IMR-90 (cell line): ENCODE measurements around the gene BMX. TPM values are rescaled to one million over a fixed set of nuclear protein-coding genes. Genes with fewer than 3 reads are reported as not detected.

Experiments
- ATAC-seq: fragments of 200-7000 bp; cut with Tn5 transposase; 2 replicates; pipeline ENCODE4 v1.9.1; 2020; ENCODE audit warnings: low read depth, mild to moderate bottlenecking, moderate library complexity
- BruUV-seq: library from RNA; stranded (reverse); fragments of 400-500 nt; replicated peaks from 2 replicates; lab custom pipeline; 2021; lab: Mats Ljungman, UMichigan
- CTCF ChIA-PET: fragments of 300-600 bp; formaldehyde crosslinking; extraction: SDS; loops from one replicate; lab custom pipeline; 2021; ENCODE audit warnings: antibody characterized with exemption; lab: Yijun Ruan, JAX
- POLR2A ChIA-PET: fragments of 300-600 bp; sonication (Branson Sonifier 250); formaldehyde crosslinking; loops from one replicate; lab custom pipeline; 2022; ENCODE audit warnings: antibody characterized with exemption; ENCODE audit not compliant: unreplicated experiment; lab: Charles Lee
- DNase-seq: peaks from one replicate; pipeline ENCODE4 v3.0.0; 2013
- H2AFZ ChIP-seq: replicated peaks from 2 replicates; pipeline ENCODE3; 2013; ENCODE audit warnings: low read length, mild to moderate bottlenecking; ENCODE audit not compliant: poor library complexity
- H2AK5ac ChIP-seq: 2 replicates; pipeline ENCODE4 v1.6.1; 2013; ENCODE audit warnings: low read depth, low read length, inconsistent platforms
- H2AK9ac ChIP-seq: replicated peaks from 2 replicates; pipeline ENCODE3; 2013; ENCODE audit warnings: mild to moderate bottlenecking, low read depth, low read length, moderate library complexity; ENCODE audit not compliant: poor library complexity
- H2BK120ac ChIP-seq: 2 replicates; pipeline ENCODE4 v1.6.1; 2013; ENCODE audit warnings: low read depth, low read length, inconsistent platforms
- H2BK15ac ChIP-seq: 3 replicates; pipeline ENCODE4 v1.6.1; 2013; ENCODE audit warnings: low read depth, low read length, inconsistent platforms
- H2BK20ac ChIP-seq: 2 replicates; pipeline ENCODE4 v1.6.1; 2013; ENCODE audit warnings: low read depth, mild to moderate bottlenecking, inconsistent platforms, low read length, moderate library complexity
- H2BK5ac ChIP-seq: 2 replicates; pipeline ENCODE4 v1.6.1; 2013; ENCODE audit warnings: mild to moderate bottlenecking, low read depth, low read length, inconsistent platforms; ENCODE audit not compliant: poor library complexity, severe bottlenecking
- H3K14ac ChIP-seq: replicated peaks from 2 replicates; pipeline ENCODE4 v1.6.1; 2013; ENCODE audit warnings: low read depth, low read length, inconsistent platforms
- H3K18ac ChIP-seq: 2 replicates; pipeline ENCODE4 v1.6.1; 2013; ENCODE audit warnings: low read depth, low read length, control low read depth
- H3K23ac ChIP-seq: 2 replicates; pipeline ENCODE4 v1.6.1; 2013; ENCODE audit warnings: low read depth, low read length, inconsistent platforms
- H3K27ac ChIP-seq: 2 replicates; pipeline ENCODE4 v1.5.1; 2013; ENCODE audit warnings: mild to moderate bottlenecking, control low read depth, low read length; ENCODE audit not compliant: insufficient read depth
- H3K27me3 ChIP-seq: 2 replicates; pipeline ENCODE4 v1.6.1; 2013; ENCODE audit warnings: low read length; ENCODE audit not compliant: control insufficient read depth, insufficient read depth
- H3K36me3 ChIP-seq: 2 replicates; pipeline ENCODE4 v1.6.1; 2013; ENCODE audit warnings: low read length, mixed read lengths; ENCODE audit not compliant: control insufficient read depth, insufficient read depth
- H3K4ac ChIP-seq: 2 replicates; pipeline ENCODE4 v1.6.1; 2013; ENCODE audit warnings: low read depth, low read length, inconsistent platforms
- H3K4me1 ChIP-seq: 2 replicates; pipeline ENCODE4 v1.6.1; 2013; ENCODE audit warnings: low read length, mixed read lengths; ENCODE audit not compliant: control insufficient read depth, insufficient read depth
- H3K4me2 ChIP-seq: 2 replicates; pipeline ENCODE4 v1.6.1; 2013; ENCODE audit warnings: low read depth, mild to moderate bottlenecking, control low read depth, low read length, moderate library complexity
- H3K4me3 ChIP-seq: 2 replicates; pipeline ENCODE4 v1.5.1; 2013; ENCODE audit warnings: low read depth, mild to moderate bottlenecking, control low read depth, low read length, moderate library complexity; ENCODE audit not compliant: insufficient read depth
- H3K56ac ChIP-seq: 2 replicates; pipeline ENCODE4 v1.6.1; 2013; ENCODE audit warnings: low read length, inconsistent platforms; ENCODE audit not compliant: insufficient read depth; ENCODE audit errors: extremely low read depth
- H3K79me1 ChIP-seq, 2 experiments: 2 replicates each; pipeline ENCODE4 v1.6.1; 2013; ENCODE audit warnings: low read length in 2 of 2, inconsistent platforms in 1 of 2, low read depth in 1 of 2
- H3K9ac ChIP-seq: 2 replicates; pipeline ENCODE4 v1.6.1; 2013; ENCODE audit warnings: low read depth, low read length, control low read depth
- H3K9me1 ChIP-seq: 2 replicates; pipeline ENCODE4 v1.6.1; 2013; ENCODE audit warnings: low read length, inconsistent platforms; ENCODE audit not compliant: insufficient read depth
- H3K9me3 ChIP-seq: 2 replicates; pipeline ENCODE4 v1.6.1; 2013; ENCODE audit warnings: low read length; ENCODE audit not compliant: control insufficient read depth, insufficient read depth
- H4K20me1 ChIP-seq: 2 replicates; pipeline ENCODE4 v1.6.1; 2013; ENCODE audit warnings: low read length, inconsistent platforms; ENCODE audit not compliant: insufficient read depth
- H4K5ac ChIP-seq: 2 replicates; pipeline ENCODE4 v1.6.1; 2013; ENCODE audit warnings: mild to moderate bottlenecking, low read depth, low read length, control low read depth
- H4K8ac ChIP-seq, 2 experiments: 2 replicates each; pipeline ENCODE4 v1.6.1; 2013; ENCODE audit warnings: low read depth in 2 of 2, low read length in 2 of 2, control low read depth in 1 of 2, inconsistent platforms in 1 of 2
- H4K91ac ChIP-seq: 2 replicates; pipeline ENCODE4 v1.6.1; 2013; ENCODE audit warnings: low read depth, low read length, inconsistent platforms; ENCODE audit not compliant: insufficient read depth
- NFE2L2 ChIP-seq: fragments of 150-350 bp; IDR thresholded peaks from 2 replicates; pipeline ENCODE4 v1.6.1; 2016; ENCODE audit warnings: low read depth, mild to moderate bottlenecking, low read length
- RFX5 ChIP-seq: IDR thresholded peaks from 2 replicates; pipeline ENCODE4 v1.8.0; 2012; ENCODE audit warnings: low read depth, mild to moderate bottlenecking, low read length, moderate library complexity
- WGBS, 2 experiments: methylation state at CpG; one replicate each; pipeline versions ENCODE4 v1.1.5 to v1.1.7; 2013; ENCODE audit warnings: missing lambda C conversion rate in 2 of 2; ENCODE audit not compliant: insufficient read length in 1 of 2; ENCODE audit errors: extremely low coverage in 2 of 2; 5-methylcytosine and 5-hydroxymethylcytosine counted together
- dilution Hi-C: fragments of 300-500 bp; cut with HindIII; formaldehyde crosslinking; loops from one replicate; pipeline ENCODE4 v1.14.3; 2018; ENCODE audit warnings: low sequenced_read_pairs; ENCODE audit not compliant: unreplicated experiment
- in situ Hi-C: fragments of 300-500 bp; cut with MboI; formaldehyde crosslinking; loops from 3 replicates; pipeline ENCODE4 v1.14.3; 2019; ENCODE audit warnings: low sequenced_read_pairs, inconsistent platforms, mixed read lengths
- intact Hi-C: fragments of 100-400 bp; cut with micrococcal nuclease; formaldehyde crosslinking; loops from 2 replicates; pipeline ENCODE4 v1.10.0; 2022
- polyA plus RNA-seq, 3 experiments: library from polyadenylated mRNA; depleted of rRNA; stranded (reverse); fragments of >200 nt; gene quantifications; 2 replicates each; pipeline ENCODE4 v1.2.3, GENCODE V29; 2012; ENCODE audit warnings: low replicate concordance in 1 of 3
- total RNA-seq: library from RNA; depleted of rRNA; stranded (reverse); fragments of >200 nt; gene quantifications from 2 replicates; pipeline ENCODE4 v1.2.3, GENCODE V29; 2012

BMX gene
- total and polyA plus RNA-seq, 2 of the 4 experiments (the other 2 are of a cell fraction), result not detected

- Histone ChIP-seq H3K23ac (no peak overlapping the region), H3K4me1 (no peaks in the 10 kb centered on the region), H3K56ac (no peak overlapping the region), H2BK5ac (no peak overlapping the region), H2AK5ac (no peak overlapping the region), H2AK9ac (no peak overlapping the region), H3K9me3 (no peaks in the 10 kb centered on the region), H4K5ac (no peak overlapping the region), H3K79me1 (no peaks in the 10 kb centered on the region), H2BK15ac (no peak overlapping the region), H3K9ac (no peak overlapping the region), H3K9me1 (no peaks in the 10 kb centered on the region), H3K18ac (no peak overlapping the region), H3K14ac (no peak overlapping the region), H2BK120ac (no peak overlapping the region), H3K4me2 (no peak overlapping the region), H3K4me3 (no peak overlapping the region), H2BK20ac (no peak overlapping the region), H3K4ac (no peak overlapping the region), H4K8ac (no peak overlapping the region), H4K91ac (no peak overlapping the region), H3K36me3 (no peaks in the 10 kb centered on the region), H3K27me3 (peaks cover 7% of the 10 kb centered on the region), H4K20me1 (no peaks in the 10 kb centered on the region), H3K27ac (no peak overlapping the region), H2AFZ (no peak overlapping the region)
- in situ Hi-C loops (no loop called here), intact Hi-C loops (no loop called here), dilution Hi-C loops (no loop called here)
- no TSS peak for BruUV-seq
- ChIA-PET CTCF (no interaction called here), POLR2A (interaction anchor here (0.6 kb wide), 1 partner anchor 15 kb away, joined by 3 read pairs; no protein-coding TSS in a partner anchor)
- no peak for DNase-seq
- whole genome bisulfite sequencing, 2 experiments, result no CpG with 5 or more reads among the region's 8 CpGs
- no peak for TF ChIP-seq NFE2L2
- TF ChIP-seq RFX5, result no peak
- ATAC-seq, result no peak
Measured at GRCh38 chrX:15525664-15526416, 25.2 kb downstream of the BMX start.
